CD4-positive, alpha-beta T cell treated with Interferon alpha-2 for 1 hour (primary cell): ENCODE results near the gene CHRNB1.
A peak's percentile ranks its signal among the peaks of the same experiment; 100 is the strongest.

ENCODE experiments used
- DNase-seq, 2 donors: peaks; one replicate each; pipeline ENCODE4 v3.0.0-alpha.2; 2020 to 2022

Gene CHRNB1, protein sequence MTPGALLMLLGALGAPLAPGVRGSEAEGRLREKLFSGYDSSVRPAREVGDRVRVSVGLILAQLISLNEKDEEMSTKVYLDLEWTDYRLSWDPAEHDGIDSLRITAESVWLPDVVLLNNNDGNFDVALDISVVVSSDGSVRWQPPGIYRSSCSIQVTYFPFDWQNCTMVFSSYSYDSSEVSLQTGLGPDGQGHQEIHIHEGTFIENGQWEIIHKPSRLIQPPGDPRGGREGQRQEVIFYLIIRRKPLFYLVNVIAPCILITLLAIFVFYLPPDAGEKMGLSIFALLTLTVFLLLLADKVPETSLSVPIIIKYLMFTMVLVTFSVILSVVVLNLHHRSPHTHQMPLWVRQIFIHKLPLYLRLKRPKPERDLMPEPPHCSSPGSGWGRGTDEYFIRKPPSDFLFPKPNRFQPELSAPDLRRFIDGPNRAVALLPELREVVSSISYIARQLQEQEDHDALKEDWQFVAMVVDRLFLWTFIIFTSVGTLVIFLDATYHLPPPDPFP

DNA sequence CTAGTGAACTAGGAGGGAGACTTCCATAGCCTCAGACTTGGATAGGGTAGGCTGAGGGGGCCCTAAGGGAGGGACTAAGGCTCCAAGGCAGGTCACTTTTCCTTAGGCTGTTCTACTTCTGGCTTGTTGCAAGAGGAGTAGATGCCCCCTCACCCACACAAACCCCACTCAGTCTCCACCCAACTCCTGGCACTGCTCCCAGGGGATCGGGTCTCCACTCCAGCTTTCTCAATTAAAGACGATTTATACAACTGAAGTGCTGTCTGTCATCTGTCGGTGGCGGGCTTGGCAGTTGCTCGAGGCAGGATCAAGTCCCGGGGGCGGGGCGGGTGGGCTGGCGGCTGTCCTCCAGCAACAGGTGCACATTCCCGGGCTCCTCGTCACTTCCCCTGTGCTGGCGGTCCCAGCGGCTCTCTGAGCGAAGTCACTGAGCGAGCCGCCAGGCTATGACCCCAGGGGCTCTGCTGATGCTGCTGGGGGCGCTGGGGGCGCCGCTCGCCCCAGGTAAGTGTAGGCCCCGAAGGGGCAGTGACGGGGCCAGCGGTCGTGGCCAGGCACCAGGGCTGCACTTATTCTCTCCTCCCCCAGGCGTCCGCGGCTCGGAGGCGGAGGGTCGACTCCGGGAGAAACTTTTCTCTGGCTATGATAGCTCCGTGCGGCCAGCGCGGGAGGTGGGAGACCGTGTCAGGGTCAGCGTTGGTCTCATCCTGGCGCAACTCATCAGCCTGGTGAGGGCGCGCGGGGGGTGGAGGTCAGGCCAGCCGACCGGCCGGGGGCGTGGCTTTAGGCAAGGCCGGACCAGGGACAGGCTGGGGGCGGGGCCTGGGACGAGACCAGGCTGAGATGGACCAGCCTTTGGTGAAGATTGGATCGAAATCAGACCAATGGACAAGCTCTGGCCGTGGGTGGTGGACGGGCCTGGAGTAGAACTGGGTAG lies at the start of gene CHRNB1:
Gene CHRNB1 (plus strand): TSS at position 380 of the 937 bp plus-strand sequence. CDS start 67 bp downstream, at position 447.
- peak in 1 of 2 donors; percentile 45 for DNase-seq

DNA sequence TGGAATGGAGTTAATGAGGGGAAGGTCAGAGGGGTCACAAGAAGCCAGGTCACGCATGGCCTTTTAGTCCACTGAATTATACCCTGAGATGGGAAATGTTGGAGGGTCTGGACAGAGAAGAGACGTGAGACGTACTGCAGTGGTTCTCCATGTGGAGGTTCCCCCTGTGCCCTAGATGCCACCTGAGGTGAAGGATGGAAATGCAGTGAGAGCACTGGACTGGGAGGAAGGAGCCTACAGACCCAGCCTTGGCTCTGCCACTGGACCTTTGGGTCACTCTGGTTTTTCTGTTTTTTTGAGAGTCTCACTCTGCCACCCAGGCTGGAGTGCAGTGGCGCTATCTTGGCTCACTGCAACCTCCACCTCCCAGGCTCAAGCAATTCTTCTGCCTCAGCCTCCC lies 48.7 kb upstream of the CHRNB1 start:
- DNase-seq: no peak

DNA sequence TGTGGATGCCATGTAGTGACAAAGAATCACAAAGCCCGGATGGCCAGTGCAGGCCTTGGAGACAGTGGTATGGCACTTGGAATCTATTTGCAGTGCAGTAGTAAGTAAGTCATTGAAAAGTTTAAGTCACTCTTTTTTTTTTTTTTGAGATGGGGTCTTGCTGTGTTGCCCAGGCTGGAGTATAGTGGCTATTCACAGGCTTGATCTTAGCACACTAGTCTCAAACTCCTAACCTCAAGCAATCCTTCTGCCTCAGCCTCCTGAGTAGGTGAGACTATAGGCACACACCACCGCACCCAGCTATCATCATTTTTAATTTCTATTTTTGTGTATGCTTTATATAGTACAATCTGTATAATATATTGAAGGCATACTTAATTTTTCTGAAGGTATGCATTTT lies 46.2 kb upstream of the CHRNB1 start:
- DNase-seq: no peak

DNA sequence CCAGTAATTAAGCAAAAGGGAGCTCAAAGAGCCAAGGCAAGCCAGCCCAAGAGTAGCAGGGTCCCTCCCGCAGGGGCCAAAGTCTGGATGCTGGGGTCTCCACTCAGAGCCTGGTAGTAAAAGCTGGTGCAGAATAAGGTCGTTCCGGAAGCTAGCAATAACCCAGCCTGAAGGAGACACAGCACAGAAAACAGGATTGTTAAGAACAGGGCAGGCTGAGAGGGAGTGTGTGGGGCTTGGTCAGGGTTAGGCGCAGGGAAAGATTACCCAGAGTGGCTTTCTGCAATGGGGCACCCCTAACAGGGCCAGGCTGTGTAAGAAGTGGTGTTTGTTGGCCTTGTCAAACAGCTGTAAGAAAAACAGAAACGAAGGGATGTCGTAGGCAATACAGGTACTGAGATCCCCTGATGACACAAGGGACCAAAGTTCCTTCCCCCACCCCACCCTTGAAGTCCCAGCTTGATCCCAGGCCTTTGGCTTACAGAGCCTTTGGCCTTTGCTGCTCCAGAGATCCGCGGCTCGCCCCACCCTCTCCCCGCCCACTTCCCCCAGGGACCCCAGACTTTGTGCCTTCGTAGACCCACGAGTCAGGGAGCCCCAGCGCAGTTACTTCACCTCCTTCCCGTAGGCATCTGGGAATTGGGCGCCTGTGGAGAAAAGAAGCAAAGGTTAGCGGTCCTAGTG lies 41.7 kb upstream of the CHRNB1 start:
- peak in 1 of 2 donors; percentile 23 for DNase-seq

DNA sequence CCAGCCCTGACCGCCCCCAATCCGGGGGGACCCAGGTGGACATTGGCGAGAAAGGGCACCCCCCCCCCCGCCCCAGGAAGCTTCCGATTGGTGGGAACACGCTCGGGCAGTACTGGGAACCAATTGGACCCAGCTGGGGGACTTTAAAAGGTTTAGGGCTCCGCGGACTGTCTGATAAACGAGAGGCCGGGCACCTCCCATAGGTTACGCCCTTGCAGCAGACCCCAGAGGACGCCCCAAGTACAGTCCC lies 41.2 kb upstream of the CHRNB1 start:
- no peak for DNase-seq

DNA sequence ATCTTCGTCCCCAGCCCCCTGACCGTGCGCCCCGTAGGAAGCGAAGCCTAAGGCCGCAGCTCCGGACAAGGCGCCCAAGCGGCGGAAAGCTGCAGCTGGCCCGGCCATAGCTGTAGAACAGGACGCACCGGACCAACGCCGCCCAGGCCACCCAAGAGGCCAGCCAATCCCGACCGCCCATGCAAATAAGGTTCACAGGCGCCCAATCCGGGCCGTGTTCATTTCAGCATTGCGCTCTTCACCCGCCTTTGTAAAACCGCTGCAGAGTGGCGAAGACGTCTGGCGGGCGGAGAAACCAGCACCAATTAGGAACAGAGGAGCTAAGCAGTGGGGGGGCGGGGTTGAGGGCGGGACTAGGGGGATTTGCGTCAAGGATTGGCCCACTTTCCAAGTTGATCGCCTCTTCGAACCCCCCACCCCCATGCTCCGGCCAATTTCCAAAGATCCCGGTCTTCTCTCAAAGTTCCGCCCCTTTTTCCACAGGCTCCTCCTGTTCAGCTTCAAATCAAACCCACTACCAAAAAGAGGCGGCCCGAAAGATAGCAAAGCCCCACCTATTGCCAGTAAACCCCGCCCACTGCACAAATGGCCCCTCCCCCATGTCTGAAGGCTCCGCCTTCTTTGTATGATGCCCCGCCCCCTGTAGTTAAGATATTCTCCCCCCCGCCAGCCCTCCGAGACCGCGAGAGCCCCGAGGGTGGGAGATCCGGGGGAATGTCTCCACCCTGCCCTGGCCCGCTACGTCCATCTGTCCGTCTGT lies 40.7 kb upstream of the CHRNB1 start, which contains the start of gene TMEM256:
Gene TMEM256 (minus strand): TSS at position 121 of the 760 bp plus-strand sequence. CDS start 13 bp downstream, at position 108.
- DNase-seq: peak; percentile 97 to 98

DNA sequence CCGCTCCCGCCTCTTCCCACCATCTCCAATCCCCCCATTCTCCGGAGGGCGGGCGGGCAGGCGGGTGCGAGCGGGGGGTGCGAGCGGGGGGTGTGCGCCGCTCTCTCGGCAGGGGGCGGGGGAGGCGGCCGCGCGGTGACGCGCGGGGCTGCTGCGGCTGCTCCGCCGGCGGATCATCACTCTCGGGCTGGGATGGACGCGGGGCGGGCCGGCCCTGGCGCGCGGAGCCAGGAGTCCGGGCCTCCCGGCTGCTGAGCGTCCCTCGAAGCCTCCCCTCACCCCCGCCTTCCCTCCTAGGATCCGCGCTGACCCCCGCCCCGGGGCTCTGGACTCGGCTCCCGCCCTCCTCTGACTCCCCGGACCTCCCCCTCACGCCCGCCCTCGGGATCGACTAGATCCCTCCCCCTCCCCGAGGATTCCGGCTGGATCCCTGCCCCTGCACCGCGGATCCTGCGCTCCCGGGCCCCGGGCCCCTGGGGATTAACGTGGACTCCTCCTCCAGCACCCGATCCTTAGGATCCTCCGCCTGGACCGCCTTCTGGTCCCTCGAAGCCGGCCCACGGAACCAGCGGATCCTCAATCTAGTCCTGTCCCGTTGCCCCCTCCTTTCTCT lies 40.0 kb upstream of the CHRNB1 start:
- DNase-seq: peak; percentile 70 to 83

DNA sequence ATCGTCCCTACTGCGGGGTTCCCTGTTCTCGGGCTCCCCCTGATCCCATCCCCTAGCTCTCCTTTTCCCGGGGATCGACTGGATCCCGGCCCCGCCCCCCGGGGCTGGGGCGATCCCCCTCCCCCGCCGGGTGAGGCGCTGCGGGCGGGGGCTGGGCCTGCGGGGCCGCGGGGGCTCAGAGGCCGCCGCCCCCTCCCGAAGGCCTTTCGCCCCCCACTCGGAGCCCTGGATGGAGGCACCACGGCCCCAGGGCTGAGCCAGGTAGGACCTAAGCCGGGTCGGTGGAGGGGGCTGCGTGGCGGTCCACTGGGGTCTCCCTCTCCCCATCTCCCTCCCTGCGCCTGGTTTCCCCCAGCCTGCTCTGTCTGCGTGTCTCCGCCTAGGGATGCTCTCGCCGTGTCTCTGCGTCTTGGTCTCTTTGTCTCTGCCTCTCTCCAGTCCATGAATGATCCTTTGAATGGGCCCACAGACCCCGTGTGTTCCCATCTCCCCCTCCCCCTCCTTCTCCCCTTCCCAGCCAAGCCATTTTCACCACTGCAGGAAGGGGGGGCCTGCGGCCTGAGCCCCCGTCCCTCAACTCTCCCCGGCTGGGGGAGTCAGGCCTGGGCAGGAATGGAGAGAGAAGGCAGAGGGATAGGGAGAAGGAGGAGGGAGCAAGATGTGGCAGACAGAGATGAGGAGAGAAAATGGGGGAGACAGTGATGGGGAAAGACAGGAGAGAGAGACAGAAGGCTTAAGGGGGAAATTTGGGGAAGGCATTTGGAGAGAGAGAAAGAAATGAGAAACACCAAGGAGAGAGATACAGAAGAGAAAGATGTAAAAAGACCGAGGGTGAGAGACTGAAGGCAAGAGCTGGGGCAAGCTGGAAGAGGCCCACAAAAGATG lies 39.3 kb upstream of the CHRNB1 start:
- no peak for DNase-seq

DNA sequence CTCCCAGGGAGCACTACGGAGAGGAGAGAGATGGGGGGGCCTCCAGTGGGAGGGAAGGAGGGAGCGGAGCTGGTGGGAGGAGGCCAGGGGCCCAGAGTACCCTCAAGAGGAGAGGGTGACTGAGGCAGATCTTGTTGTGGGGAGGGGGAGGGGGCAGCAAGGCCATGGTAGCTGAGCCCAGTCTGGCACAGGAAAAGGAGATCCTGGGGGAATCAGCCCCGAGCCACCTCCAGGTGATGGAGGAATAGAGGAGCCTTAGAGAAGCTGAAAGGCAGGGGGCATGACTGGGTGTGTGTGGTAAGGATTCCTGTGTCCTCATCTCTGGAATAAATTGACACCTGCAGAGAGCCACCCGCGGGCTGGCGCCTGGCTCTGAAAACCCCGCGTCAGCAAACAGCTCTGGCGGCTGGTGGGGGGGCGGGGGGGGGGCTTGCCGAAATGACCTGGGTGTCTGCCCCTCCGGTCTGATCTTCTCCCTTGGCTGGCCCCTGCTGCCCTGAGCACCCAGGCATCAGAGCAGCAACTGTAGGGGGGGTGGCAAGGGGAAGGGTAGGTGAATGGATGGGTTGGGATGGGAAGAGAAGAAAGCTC lies 38.5 kb upstream of the CHRNB1 start:
- DNase-seq: no peak

DNA sequence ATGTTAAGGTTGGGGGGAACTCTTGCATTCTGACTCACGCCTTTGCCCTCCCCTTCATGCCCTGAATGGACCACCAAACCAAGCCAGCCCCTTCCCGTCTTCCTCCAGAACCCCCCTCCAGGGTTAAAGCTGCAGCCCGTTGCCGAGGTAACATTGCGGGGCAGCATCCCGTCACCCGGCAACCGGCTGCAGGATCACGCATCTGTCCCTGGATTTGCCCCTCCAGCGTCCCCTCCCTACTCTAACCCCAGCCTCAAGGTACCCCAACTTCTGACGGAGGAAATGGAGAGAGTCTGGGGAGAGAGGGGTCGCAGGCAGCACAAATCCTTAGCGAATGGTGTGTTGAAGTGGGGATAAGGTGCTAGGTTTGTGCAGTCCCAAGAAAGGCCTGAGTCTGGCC lies 37.8 kb upstream of the CHRNB1 start:
- no peak for DNase-seq

DNA sequence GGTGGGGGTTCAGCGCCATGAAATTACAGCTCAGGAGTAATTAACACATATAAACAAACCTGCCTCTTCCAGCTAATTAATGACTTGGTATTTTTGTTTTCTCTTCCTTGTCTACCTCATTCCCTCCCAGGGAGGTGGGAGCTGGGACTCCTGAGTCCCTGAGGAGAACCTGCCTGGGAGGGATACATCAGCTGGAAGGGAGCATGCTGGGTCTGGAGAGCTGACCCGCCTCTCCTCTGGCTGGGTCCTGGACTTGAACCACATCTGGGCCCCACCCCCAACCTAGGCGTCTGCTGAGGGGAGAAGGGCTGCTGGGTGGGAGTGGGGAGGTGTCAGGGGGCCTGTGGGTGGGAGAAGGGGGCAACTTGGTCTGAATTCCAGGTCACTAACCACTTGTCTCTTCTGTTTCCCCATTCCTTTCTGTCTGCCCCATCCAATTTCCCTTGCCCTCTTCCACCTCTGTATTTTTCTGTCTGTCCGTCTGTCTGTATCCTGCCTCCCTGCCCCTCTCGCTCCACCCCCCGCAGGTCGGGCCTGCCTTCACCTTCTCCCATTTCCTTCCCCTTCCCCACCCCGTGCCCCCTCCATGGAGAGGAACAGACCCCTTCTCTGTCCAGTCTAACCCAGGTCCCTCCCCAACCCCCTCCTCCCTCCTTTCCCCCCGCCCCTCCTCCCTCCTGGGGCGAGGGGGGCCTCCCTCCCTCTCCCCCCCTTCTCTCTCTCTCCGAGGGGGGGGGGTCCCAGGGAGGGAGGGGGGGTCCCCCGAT lies 37.2 kb upstream of the CHRNB1 start, which contains the start of gene NLGN2:
Gene NLGN2 (plus strand): TSS at position 361 of the 767 bp plus-strand sequence. CDS start 411 bp downstream, outside the sequence.
- no peak for DNase-seq

DNA sequence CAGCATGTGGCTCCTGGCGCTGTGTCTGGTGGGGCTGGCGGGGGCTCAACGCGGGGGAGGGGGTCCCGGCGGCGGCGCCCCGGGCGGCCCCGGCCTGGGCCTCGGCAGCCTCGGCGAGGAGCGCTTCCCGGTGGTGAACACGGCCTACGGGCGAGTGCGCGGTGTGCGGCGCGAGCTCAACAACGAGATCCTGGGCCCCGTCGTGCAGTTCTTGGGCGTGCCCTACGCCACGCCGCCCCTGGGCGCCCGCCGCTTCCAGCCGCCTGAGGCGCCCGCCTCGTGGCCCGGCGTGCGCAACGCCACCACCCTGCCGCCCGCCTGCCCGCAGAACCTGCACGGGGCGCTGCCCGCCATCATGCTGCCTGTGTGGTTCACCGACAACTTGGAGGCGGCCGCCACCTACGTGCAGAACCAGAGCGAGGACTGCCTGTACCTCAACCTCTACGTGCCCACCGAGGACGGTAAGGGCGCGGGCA lies 36.6 kb upstream of the CHRNB1 start:
- DNase-seq: peak; percentile 34 to 53

DNA sequence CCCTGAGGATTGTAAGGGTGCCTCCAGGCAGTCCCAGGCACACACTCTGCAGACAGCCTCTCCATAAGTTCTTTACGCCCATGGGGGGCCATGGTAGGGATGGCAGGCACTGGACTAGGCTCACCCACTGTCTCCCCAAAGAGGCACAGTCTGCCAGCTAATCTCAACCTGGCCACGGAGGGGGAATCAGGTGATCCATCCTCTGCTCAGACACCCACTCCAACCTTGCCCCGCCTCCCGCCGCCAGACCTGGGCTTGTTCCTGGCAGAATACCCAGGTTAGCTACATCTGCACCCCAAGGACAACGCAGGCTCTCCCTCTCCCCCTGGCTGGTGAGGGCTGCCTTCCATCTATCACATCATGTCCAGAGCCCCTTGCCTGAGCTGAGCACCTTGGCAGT lies 36.0 kb upstream of the CHRNB1 start:
- no peak for DNase-seq

DNA sequence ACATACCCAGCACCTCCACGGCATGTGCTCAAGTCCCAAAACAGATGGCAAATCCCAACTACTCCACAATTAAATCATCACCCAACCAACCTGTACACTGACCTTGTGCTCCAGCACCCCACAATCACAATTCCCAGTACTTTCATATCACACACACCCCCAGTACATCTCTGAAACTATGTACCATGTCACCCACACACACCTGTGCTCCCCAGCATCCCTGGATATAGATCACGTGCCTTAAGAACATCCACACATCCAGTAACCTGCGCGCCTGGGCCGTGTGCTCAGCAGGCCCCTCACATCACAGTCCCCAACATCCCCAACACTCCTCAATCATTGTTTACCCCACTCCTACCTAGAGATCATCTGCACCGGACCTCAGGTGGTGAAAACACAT lies 35.1 kb upstream of the CHRNB1 start:
- no peak for DNase-seq

DNA sequence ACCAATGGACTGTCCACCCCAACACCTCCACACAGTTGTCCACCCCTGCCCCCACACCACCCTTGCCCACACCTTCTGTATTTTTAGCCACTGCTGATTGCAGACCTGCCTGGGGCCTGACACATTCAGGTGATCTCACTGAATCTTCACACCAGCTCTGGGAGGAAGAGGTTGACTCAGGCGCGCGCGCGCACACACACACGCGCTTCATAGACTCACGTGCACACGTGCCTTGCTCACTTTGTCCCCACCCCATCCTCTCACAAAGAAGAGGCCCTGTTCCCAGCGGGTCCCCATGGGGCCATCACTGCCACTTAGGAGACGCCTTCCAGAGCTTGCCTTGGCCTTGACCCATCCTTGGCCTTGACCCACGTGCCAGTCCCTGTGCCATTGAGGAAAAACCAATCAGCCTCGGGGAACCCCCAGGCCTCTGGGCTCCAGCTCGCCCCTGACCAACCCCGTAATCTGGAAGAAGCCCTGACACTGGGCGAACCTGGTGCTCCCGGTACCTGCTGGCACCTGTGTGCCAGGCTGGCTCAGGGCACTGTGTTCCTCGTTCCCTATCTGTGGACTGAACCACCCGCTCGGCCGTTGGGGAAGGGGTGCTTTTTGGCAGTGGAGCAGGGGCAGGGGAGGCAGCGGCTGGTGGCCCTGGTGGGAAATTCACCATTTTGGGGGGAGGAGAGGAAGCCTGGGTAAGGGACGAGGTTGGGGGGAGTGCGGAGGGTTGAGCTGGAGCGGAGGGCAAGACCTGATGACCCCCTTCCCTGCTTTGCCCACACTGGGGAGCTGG lies 34.0 kb upstream of the CHRNB1 start:
- DNase-seq: no peak

DNA sequence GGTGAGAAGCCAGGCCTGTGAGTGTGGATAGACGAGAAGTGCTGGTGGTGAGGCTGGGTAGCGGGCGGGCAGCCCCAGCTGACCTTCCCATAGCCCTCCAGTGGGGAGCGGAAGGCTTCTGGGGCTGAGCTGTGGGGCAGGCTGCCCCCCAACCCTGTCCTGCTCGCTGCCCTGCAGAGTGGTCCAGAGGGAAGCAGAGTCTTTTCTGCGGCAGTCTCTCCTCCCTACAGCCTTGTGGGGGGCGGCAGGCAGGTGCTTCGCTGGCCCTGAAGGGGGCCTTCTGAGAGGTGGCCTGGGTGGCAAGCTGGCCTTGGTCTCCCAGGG lies 33.5 kb upstream of the CHRNB1 start:
- DNase-seq: no peak

DNA sequence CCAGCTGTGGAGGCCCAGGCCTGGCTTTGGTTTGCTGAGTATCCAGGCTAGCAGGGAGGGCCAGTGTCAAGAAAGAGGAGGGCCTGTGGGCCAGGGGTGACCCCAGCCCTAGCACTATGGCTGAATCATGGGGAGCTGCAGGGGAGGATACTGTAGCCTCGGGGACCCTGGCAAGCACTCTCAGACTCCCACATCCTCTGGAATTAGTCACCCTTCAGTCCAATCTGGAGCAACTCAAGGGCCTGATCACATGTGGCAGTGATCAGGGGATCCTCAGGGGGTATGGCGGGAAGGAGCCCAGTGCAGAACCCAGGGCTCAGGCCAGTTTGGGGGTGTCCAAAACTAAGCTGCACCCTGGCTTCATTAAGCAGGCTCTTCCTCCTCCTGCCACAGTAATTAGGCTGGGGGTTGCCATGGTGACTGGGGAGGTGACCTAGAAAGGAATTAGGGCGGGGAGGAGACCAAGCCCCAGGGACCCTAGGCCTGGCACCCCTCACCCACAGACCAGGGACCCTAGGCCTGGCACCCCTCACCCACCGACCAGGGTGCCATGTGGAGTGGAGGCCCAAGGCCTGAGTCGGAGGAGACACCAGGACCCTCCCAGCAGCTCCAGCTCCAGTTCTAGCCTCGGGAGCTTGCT lies 31.4 kb upstream of the CHRNB1 start:
- DNase-seq: no peak

DNA sequence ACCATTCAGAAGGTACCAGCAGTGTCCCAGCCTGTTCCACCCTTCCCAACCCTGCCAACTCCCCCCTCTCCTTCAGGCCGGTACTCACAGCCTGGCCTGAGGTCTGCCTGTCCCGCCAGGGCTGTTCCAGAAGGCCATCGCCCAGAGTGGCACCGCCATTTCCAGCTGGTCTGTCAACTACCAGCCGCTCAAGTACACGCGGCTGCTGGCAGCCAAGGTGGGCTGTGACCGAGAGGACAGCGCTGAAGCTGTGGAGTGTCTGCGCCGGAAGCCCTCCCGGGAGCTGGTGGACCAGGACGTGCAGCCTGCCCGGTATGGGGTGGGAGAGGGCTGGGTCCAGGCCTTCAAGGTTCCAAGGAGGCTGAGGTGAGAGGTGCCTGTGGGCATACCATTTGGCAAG lies 30.0 kb upstream of the CHRNB1 start:
- DNase-seq: no peak
